Progenitor cell of endocrine pancreas (in vitro differentiated cells): Measurements from ENCODE around the gene SPRY2. TPM values are rescaled to one million over a fixed set of nuclear protein-coding genes. Genes with fewer than 3 reads are reported as not detected.
A peak's percentile ranks its signal among the peaks of the same experiment; 100 is the strongest.
"Not testable (repeated sequence)": the region's sequence is repeated elsewhere in the genome, so short reads cannot be mapped to it uniquely, and the experiment has no call there.

Source experiments
- DNase-seq: peaks from one replicate; pipeline ENCODE4 v3.0.0; 2021; ENCODE audit warnings: low spot score; ENCODE audit not compliant: unreplicated experiment
- H3K27ac Mint-ChIP-seq: 2 replicates; pipeline ENCODE4 v1.8.0; 2021; ENCODE audit warnings: mild to moderate bottlenecking, moderate library complexity, mixed read lengths
- H3K27me3 Mint-ChIP-seq: 2 replicates; pipeline ENCODE4 v1.8.0; 2021; ENCODE audit warnings: mixed read lengths
- H3K36me3 Mint-ChIP-seq: 2 replicates; pipeline ENCODE4 v1.8.0; 2022; ENCODE audit warnings: mixed read lengths; ENCODE audit not compliant: insufficient read depth
- H3K4me1 Mint-ChIP-seq: 2 replicates; pipeline ENCODE4 v1.8.0; 2021; ENCODE audit warnings: low read depth, mixed read lengths
- H3K4me3 Mint-ChIP-seq: 2 replicates; pipeline ENCODE4 v1.8.0; 2021; ENCODE audit warnings: low read depth, mild to moderate bottlenecking, moderate library complexity, mixed read lengths
- H3K9me3 Mint-ChIP-seq: 2 replicates; pipeline ENCODE4 v1.8.0; 2021; ENCODE audit warnings: low read depth, mixed read lengths
- CTCF ChIP-seq: fragments of 200-600 bp; sonication (generic); IDR thresholded peaks from one replicate; pipeline ENCODE4 v1.5.0; 2021; ENCODE audit warnings: antibody characterized with exemption, mild to moderate bottlenecking; ENCODE audit not compliant: unreplicated experiment
- total RNA-seq: library from RNA; stranded (reverse); gene quantifications from 2 replicates; pipeline ENCODE4 v1.2.1, GENCODE V29; 2021

Gene SPRY2
- total RNA-seq, 1 donor from 2014 or later = 145 TPM

- H3K27me3 Mint-ChIP-seq = no peaks in the 10 kb centered on the region
- DNase-seq = no peak
- peak overlapping the region; percentile 84 for H3K27ac Mint-ChIP-seq
- H3K36me3 Mint-ChIP-seq = no peaks in the 10 kb centered on the region
- no peaks in the 10 kb centered on the region for H3K9me3 Mint-ChIP-seq
- peaks cover 39% of the 10 kb centered on the region for H3K4me1 Mint-ChIP-seq
- TF ChIP-seq CTCF = no peak
- no peak overlapping the region for H3K4me3 Mint-ChIP-seq
Measured at GRCh38 chr13:80361883-80362327, 21.0 kb upstream of the SPRY2 start.

- Mint-ChIP-seq H3K27me3 (no peaks in the 10 kb centered on the region), H3K27ac (no peak overlapping the region), H3K4me1 (peaks cover 39% of the 10 kb centered on the region), H3K36me3 (peaks cover 1% of the 10 kb centered on the region), H3K4me3 (no peak overlapping the region), H3K9me3 (peaks cover 2% of the 10 kb centered on the region)
- TF ChIP-seq CTCF = no peak
- DNase-seq = no peak
Measured at GRCh38 chr13:80361298-80361697, 20.4 kb upstream of the SPRY2 start.

- peaks cover 39% of the 10 kb centered on the region for H3K4me1 Mint-ChIP-seq
- peaks cover 4% of the 10 kb centered on the region for H3K36me3 Mint-ChIP-seq
- TF ChIP-seq CTCF = no peak
- H3K4me3 Mint-ChIP-seq = peak overlapping the region; percentile 17
- peak overlapping the region; percentile 89 for H3K27ac Mint-ChIP-seq
- no peaks in the 10 kb centered on the region for H3K27me3 Mint-ChIP-seq
- DNase-seq = no peak
- peaks cover 3% of the 10 kb centered on the region for H3K9me3 Mint-ChIP-seq
Measured at GRCh38 chr13:80360453-80360800, 19.5 kb upstream of the SPRY2 start.

- H3K4me3 Mint-ChIP-seq = no peak overlapping the region
- H3K27me3 Mint-ChIP-seq = no peaks in the 10 kb centered on the region
- TF ChIP-seq CTCF = no peak
- DNase-seq = no peak
- H3K4me1 Mint-ChIP-seq = peaks cover 39% of the 10 kb centered on the region
- H3K36me3 Mint-ChIP-seq = peaks cover 4% of the 10 kb centered on the region
- peaks cover 3% of the 10 kb centered on the region for H3K9me3 Mint-ChIP-seq
- peak overlapping the region; percentile 90 for H3K27ac Mint-ChIP-seq
Measured at GRCh38 chr13:80359778-80360452, 19.0 kb upstream of the SPRY2 start.

GRCh38 chr13:80359414-80359777 is 18.5 kb upstream of the SPRY2 start:
- H3K4me3 Mint-ChIP-seq = no peak overlapping the region
- H3K9me3 Mint-ChIP-seq = peaks cover 3% of the 10 kb centered on the region
- peaks cover 4% of the 10 kb centered on the region for H3K36me3 Mint-ChIP-seq
- H3K27me3 Mint-ChIP-seq = no peaks in the 10 kb centered on the region
- H3K4me1 Mint-ChIP-seq = peaks cover 39% of the 10 kb centered on the region
- no peak for TF ChIP-seq CTCF
- no peak for DNase-seq
- peak overlapping the region; percentile 87 for H3K27ac Mint-ChIP-seq

GRCh38 chr13:80355496-80356094 is 14.7 kb upstream of the SPRY2 start:
- not testable (repeated sequence) for H3K27me3 Mint-ChIP-seq, H3K4me3 Mint-ChIP-seq, H3K27ac Mint-ChIP-seq, DNase-seq, H3K36me3 Mint-ChIP-seq
- Mint-ChIP-seq H3K4me1 (peaks cover 13% of the 10 kb centered on the region), H3K9me3 (peaks cover 12% of the 10 kb centered on the region)
